Measurements from ENCODE around the gene RFLNA. TPM values are rescaled to one million over a fixed set of nuclear protein-coding genes. Genes with fewer than 3 reads are reported as not detected.

The RFLNA gene
- total RNA-seq, 2 donors from 2014 or later: 22.4 to 44.8 TPM

- H3K4me3 ChIP-seq: no peak overlapping the region
- H3K9ac ChIP-seq (ENCODE audit: low read depth in 2 of 2, low read length in 2 of 2): no peak overlapping the region
- no peak for TF ChIP-seq CTCF (IDR thresholded peaks at IDR 0.05)
- no peaks in the 10 kb centered on the region for H3K9me3 ChIP-seq
- intact Hi-C loops (cut with DNase I): no loop called here
- no peaks in the 10 kb centered on the region for H3K27me3 ChIP-seq
- DNase-seq: no peak
- no peak overlapping the region for H3K27ac ChIP-seq
- no peaks in the 10 kb centered on the region for H3K36me3 ChIP-seq
- H3K4me1 ChIP-seq: no peaks in the 10 kb centered on the region
These were observed 27.6 kb upstream of the RFLNA start for GRCh38 chr12:124267205-124267778.

GRCh38 chr12:124270671-124271070, 24.2 kb upstream of the RFLNA start:
- intact Hi-C loops (cut with DNase I): no loop called here
- H3K9me3 ChIP-seq: no peaks in the 10 kb centered on the region
- no peak for DNase-seq
- H3K4me3 ChIP-seq: no peak overlapping the region
- no peak overlapping the region for H3K9ac ChIP-seq (ENCODE audit: low read depth in 2 of 2, low read length in 2 of 2)
- no peaks in the 10 kb centered on the region for H3K4me1 ChIP-seq
- no peaks in the 10 kb centered on the region for H3K27me3 ChIP-seq
- no peak for TF ChIP-seq CTCF (IDR thresholded peaks at IDR 0.05)
- no peaks in the 10 kb centered on the region for H3K36me3 ChIP-seq
- no peak overlapping the region for H3K27ac ChIP-seq

GRCh38 chr12:124273630-124274029, 21.3 kb upstream of the RFLNA start:
- Histone ChIP-seq H3K9ac (ENCODE audit: low read depth in 2 of 2, low read length in 2 of 2) (no peak overlapping the region), H3K4me1 (no peaks in the 10 kb centered on the region), H3K27me3 (no peaks in the 10 kb centered on the region), H3K27ac (no peak overlapping the region), H3K36me3 (no peaks in the 10 kb centered on the region), H3K4me3 (no peak overlapping the region), H3K9me3 (no peaks in the 10 kb centered on the region)
- DNase-seq: no peak
- intact Hi-C loops (cut with DNase I): no loop called here
- TF ChIP-seq CTCF (IDR thresholded peaks at IDR 0.05): no peak

GRCh38 chr12:124276337-124276736, 18.6 kb upstream of the RFLNA start:
- Histone ChIP-seq H3K9me3 (no peaks in the 10 kb centered on the region), H3K4me1 (no peaks in the 10 kb centered on the region), H3K27me3 (no peaks in the 10 kb centered on the region), H3K4me3 (no peak overlapping the region), H3K27ac (no peak overlapping the region), H3K36me3 (no peaks in the 10 kb centered on the region), H3K9ac (ENCODE audit: low read depth in 2 of 2, low read length in 2 of 2) (no peak overlapping the region)
- intact Hi-C loops (cut with DNase I): no loop called here
- DNase-seq: no peak
- no peak for TF ChIP-seq CTCF (IDR thresholded peaks at IDR 0.05)

GRCh38 chr12:124277394-124278241, 17.3 kb upstream of the RFLNA start:
- H3K27ac ChIP-seq: no peak overlapping the region

More at GRCh38 chr12:124277394-124278241, 17.3 kb upstream of the RFLNA start:
- H3K4me3 ChIP-seq: no peak overlapping the region
- no peaks in the 10 kb centered on the region for H3K36me3 ChIP-seq
- peak; percentile 47 for DNase-seq
- TF ChIP-seq CTCF (IDR thresholded peaks at IDR 0.05): no peak
- intact Hi-C loops (cut with DNase I): no loop called here
- H3K9ac ChIP-seq (ENCODE audit: low read depth in 2 of 2, low read length in 2 of 2): no peak overlapping the region
- no peaks in the 10 kb centered on the region for H3K4me1 ChIP-seq
- no peaks in the 10 kb centered on the region for H3K9me3 ChIP-seq
- no peaks in the 10 kb centered on the region for H3K27me3 ChIP-seq
